Measurements from ENCODE around the gene GIMAP1. TPM values are rescaled to one million over a fixed set of nuclear protein-coding genes. Genes with fewer than 3 reads are reported as not detected.

GIMAP1 gene
- total and polyA plus RNA-seq, 2 of the 8 experiments (the other 6 are each of a cell fraction or from before 2014, with no cell fraction given) = not detected

DNA sequence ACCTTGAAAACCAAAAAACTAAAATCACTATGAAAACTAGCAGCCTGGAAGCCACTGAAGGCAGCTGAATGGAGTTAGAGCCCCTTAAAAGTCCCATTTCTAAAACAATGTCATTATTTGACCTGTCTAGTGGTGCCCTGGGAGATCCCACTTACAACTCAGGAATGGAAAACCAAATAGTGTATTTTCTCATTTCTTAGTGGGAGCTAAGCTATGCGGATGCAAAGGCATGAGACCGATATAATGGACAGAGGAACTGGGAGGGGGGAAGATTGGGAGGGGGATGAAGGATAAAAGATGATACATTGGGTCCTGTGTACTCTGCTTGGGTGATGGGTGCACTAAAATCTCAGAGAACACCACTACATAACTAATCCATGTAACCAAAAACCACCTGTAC lies 40.7 kb upstream of the GIMAP1 start:
- Histone ChIP-seq H3K23me2 (ENCODE audit: low read depth, low read length) (no peaks in the 10 kb centered on the region), H2AFZ (ENCODE audit: low read length) (no peak overlapping the region), H3K79me2 (ENCODE audit: control insufficient read depth in 1 of 2, insufficient read depth in 2 of 2, low read length in 2 of 2) (no peaks in the 10 kb centered on the region), H4K8ac (ENCODE audit: extremely low read depth, insufficient read depth, low read length) (no peak overlapping the region), H3K79me1 (ENCODE audit: low read depth, low read length) (no peaks in the 10 kb centered on the region), H3K9ac (replicated peaks in 1 of 4; ENCODE audit: extremely low read depth in 1 of 4, low read depth in 3 of 4, low read length in 3 of 4) (no peak overlapping the region), H2BK20ac (ENCODE audit: low read length) (no peak overlapping the region), H2BK5ac (ENCODE audit: low read depth, low read length) (no peak overlapping the region), H3K4me1 (replicated peaks in 1 of 4; ENCODE audit: control insufficient read depth in 3 of 4, insufficient read depth in 4 of 4, low read length in 3 of 4) (no peaks in the 10 kb centered on the region), H2BK12ac (ENCODE audit: low read depth, low read length) (no peak overlapping the region), H3K56ac (replicated peaks; ENCODE audit: insufficient read length, low read depth, low read length) (no peak overlapping the region), H4K5ac (ENCODE audit: insufficient read length, low read depth, low read length) (no peak overlapping the region), H3K9me3 (ENCODE audit: insufficient read depth in 2 of 2, low read depth in 1 of 2, low read length in 1 of 2) (peaks cover 0 to 5% of the 10 kb centered on the region in 2 experiments; a peak in 1 of 4 replicates), H3K4me2 (ENCODE audit: insufficient read depth in 1 of 2, low read depth in 2 of 2, low read length in 2 of 2) (no peak overlapping the region), H3K4ac (replicated peaks; ENCODE audit: insufficient read length, low read depth, low read length) (no peak overlapping the region), H3K4me3 (ENCODE audit: extremely low read depth in 1 of 4, insufficient read depth in 2 of 4, low read depth in 3 of 4, low read length in 4 of 4) (no peak overlapping the region), H4K91ac (replicated peaks; ENCODE audit: insufficient read length, low read length) (no peak overlapping the region), H2BK120ac (replicated peaks; ENCODE audit: low read depth, low read length) (no peak overlapping the region), H3K27me3 (replicated peaks in 1 of 4; ENCODE audit: control insufficient read depth in 3 of 4, extremely low read depth in 1 of 4, insufficient read depth in 3 of 4, low read length in 3 of 4) (no peaks in the 10 kb centered on the region), H3K18ac (ENCODE audit: extremely low read depth, low read length) (no peak overlapping the region), H3K36me3 (ENCODE audit: control insufficient read depth in 2 of 4, insufficient read depth in 4 of 4, low read length in 3 of 4) (no peaks in the 10 kb centered on the region), H3K23ac (ENCODE audit: insufficient read length) (no peak overlapping the region), H2BK15ac (ENCODE audit: low read length) (no peak overlapping the region), H2AK5ac (ENCODE audit: low read depth, low read length) (no peak overlapping the region), H3K14ac (ENCODE audit: insufficient read length) (no peak overlapping the region), H4K20me1 (replicated peaks in 1 of 2; ENCODE audit: control insufficient read depth in 1 of 2, insufficient read depth in 2 of 2, low read length in 2 of 2) (no peaks in the 10 kb centered on the region), H3K27ac (ENCODE audit: low read depth, low read length) (no peak overlapping the region)
- WGBS, 2 experiments (ENCODE audit: extremely low coverage in 1 of 2, insufficient coverage in 1 of 2, insufficient read length in 1 of 2, insufficient replicate concordance in 2 of 2, low coverage in 1 of 2, low lambda C conversion rate in 2 of 2, missing lambda C conversion rate in 1 of 2) = 76% methylated on average over 2 of the region's 2 CpGs; no CpG with 5 or more reads in 1 of the 2 experiments
- TF ChIP-seq YY1 (IDR thresholded peaks at IDR 0.05; ENCODE audit: low read depth, low read length) = no peak
- TF ChIP-seq SUZ12 (IDR thresholded peaks at IDR 0.05; ENCODE audit: low read length) = no peak
- TF ChIP-seq CEBPB (IDR thresholded peaks at IDR 0.05; ENCODE audit: low read depth, low read length) = no peak
- TF ChIP-seq SAP30 (IDR thresholded peaks at IDR 0.05; ENCODE audit: insufficient read depth, insufficient replicate concordance, low read length) = no peak
- TF ChIP-seq ASH2L (IDR thresholded peaks at IDR 0.05; ENCODE audit: low read length) = no peak
- TF ChIP-seq, protein P1, sequence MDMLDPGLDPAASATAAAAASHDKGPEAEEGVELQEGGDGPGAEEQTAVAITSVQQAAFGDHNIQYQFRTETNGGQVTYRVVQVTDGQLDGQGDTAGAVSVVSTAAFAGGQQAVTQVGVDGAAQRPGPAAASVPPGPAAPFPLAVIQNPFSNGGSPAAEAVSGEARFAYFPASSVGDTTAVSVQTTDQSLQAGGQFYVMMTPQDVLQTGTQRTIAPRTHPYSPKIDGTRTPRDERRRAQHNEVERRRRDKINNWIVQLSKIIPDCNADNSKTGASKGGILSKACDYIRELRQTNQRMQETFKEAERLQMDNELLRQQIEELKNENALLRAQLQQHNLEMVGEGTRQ (IDR thresholded peaks at IDR 0.05; ENCODE audit: low read length) = no peak
- TF ChIP-seq RFX5 (IDR thresholded peaks at IDR 0.05; ENCODE audit: borderline replicate concordance, low read depth, low read length) = no peak
- no peak for TF ChIP-seq POLR2A (IDR thresholded peaks at IDR 0.05; ENCODE audit: control extremely low read depth in 1 of 2, low read depth in 2 of 2, low read length in 2 of 2)
- TF ChIP-seq EZH2 (IDR thresholded peaks at IDR 0.05; ENCODE audit: low read depth, low read length, severe bottlenecking) = no peak
- TF ChIP-seq SIRT6 (IDR thresholded peaks at IDR 0.05; ENCODE audit: low read length) = no peak
- no peak for TF ChIP-seq TCF12 (IDR thresholded peaks at IDR 0.05; ENCODE audit: low read depth, low read length)
- no peak for TF ChIP-seq RXRA (IDR thresholded peaks at IDR 0.05; ENCODE audit: insufficient read depth, low read depth, low read length)
- ChIA-PET POLR2A (ENCODE audit: partially characterized antibody) (no interaction called here), CTCF (ENCODE audit: partially characterized antibody) (no interaction called here)
- FAIRE-seq (no peak), DNase-seq (ENCODE audit: low read depth in 1 of 2, low spot score in 2 of 2) (no peak)

Measured in H1 (cell line).